Activated CD8-positive, alpha-beta memory T cell treated with anti-CD3 and anti-CD28 coated beads for 48 hours (primary cell): Measurements from ENCODE around the gene SYNGR3.
"Not testable (repeated sequence)": the region's sequence is repeated elsewhere in the genome, so short reads cannot be mapped to it uniquely, and the experiment has no call there.

Source experiments
- DNase-seq, 3 experiments: peaks; one replicate each; pipeline ENCODE4 v3.0.0-alpha.2; 2020; ENCODE audit warnings: low read depth in 2 of 3, low spot score in 2 of 3

SYNGR3 gene, protein sequence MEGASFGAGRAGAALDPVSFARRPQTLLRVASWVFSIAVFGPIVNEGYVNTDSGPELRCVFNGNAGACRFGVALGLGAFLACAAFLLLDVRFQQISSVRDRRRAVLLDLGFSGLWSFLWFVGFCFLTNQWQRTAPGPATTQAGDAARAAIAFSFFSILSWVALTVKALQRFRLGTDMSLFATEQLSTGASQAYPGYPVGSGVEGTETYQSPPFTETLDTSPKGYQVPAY

GRCh38 chr16:1989209-1990100, at the start of gene SYNGR3:
TSS of gene SYNGR3 (plus strand) at chr16:1989970. CDS start at chr16:1990103, 133 bp downstream.
- DNase-seq = no peak

DNA sequence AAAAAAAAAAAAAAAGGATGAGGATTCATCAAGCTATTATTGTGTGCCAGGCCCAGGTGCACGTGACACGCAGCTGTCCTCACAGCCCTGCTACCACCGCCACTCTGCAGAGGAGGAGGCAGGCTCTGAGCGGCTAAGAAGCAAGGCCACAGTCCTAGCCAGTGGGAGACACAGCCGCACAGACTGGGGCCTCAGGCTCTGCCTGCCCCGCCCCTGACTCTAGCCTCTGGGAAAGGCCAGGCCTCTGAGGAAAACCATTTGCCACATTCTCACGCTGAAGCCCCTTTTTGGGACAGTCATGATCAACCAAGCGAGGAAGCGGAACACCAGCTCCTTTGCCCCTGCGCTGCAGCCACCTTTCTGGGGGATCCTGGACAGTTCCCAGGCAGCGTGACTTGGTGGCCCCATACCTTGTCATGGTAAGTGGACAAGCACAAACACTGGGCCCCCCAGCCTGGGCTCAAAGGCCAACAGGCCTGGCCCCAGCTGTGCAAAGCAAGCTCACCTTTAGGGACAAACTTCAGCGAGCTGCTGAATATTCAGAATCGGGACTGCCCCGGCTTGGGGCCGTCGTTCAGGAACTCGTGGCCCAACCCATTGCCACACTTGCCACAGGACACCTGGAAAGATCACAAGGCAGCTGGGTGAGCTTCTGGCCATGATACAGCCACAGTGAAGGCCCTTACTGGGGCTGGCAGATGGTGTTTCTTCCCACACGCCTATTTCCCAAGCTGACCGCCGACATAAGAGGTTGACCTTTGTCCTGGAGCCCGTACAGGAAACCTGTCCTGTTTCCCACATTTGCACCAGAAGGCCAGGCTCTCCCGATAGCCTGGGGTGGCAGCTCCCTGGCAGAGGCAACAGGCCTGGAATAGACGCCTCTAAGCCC, 49.3 kb upstream of the SYNGR3 start:
- no peak for DNase-seq

GRCh38 chr16:1941162-1942046, 48.4 kb upstream of the SYNGR3 start:
- no peak for DNase-seq

DNA sequence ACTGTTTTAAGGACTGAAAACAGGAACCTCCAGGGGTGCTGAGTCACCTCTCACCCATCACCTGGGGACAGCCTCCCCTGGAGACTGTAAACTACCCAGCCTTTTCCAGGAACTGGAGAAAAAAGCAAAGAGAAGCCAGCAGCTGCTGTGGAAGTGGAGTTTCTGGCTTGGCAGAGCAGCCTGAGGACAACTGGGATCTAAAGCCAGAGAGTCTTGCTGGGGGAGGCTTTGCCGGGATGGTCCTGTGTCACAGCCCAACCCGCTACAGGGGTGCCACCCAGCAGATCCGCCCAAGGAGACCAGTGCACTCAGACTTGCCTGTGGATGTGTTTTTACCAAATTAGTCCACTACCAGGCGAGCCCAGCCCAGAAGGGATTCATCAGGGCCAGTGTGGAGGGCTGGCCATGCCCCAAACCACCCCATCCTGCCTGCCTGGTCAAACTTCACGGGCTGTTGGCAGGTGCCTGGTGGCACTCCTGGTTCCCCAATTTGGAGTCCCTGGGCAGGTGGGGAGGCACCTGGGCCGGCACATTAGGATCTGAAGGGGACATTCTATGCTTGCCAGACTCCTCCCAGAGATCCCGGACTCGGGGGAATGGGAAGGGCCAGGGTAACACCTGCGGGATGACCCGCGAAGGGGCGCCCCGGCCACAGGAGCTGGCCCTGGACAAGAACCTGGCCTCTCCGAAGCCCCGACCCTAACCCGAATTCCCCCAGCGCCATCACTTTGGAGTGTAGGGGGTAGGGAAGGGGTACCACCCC, 47.5 kb upstream of the SYNGR3 start:
- no peak for DNase-seq

- peak; percentile 90 to 97 (median 97) for DNase-seq
Measured at GRCh38 chr16:1942810-1943726, 46.7 kb upstream of the SYNGR3 start, which contains the start of gene MSRB1. TSS of gene MSRB1 (minus strand) at chr16:1943199. CDS start at chr16:1943156, 43 bp downstream.

- DNase-seq = no peak
Measured at GRCh38 chr16:1944612-1945199, 45.1 kb upstream of the SYNGR3 start.

DNA sequence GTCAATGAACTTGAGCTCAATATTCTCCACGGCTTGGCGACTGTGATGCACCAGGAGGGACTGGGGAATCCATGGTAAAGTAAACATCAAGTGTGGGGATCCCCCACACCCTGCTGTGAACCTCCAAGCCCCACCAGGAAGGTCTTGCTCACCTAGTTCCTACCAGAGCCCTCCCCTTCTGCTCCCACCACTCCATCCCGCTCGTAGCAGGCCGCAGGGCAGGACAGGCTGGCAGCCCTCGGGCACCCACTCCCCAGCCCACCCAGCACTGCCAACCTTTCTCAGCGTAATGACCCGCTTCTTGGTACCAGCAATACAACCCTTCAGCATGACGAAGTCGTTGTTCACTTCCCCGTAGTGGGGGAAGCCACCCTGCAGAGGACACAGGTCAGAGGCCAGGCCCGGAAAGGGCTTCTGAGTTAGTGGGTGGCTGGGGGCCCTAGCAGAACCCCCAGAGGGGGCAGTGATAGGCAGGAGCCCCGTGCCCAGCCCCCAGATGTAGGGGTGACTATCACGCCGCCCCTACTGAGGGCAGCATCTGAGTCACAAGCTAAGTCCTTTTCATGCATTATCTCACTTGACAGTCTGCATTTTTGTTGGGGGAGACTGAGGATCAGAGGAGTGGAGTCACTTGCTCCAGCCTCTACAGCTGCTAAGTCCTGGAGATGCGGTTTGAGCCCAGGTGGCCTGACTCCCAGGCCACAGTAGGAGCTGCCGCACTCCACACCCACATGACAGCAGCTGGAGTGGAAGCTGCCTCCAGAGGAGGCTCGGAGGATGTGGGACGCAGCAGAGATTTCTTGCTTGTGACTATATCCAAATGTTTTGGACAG, 44.0 kb upstream of the SYNGR3 start:
- no peak for DNase-seq

GRCh38 chr16:1946495-1947368, 43.0 kb upstream of the SYNGR3 start:
- no peak for DNase-seq

DNA sequence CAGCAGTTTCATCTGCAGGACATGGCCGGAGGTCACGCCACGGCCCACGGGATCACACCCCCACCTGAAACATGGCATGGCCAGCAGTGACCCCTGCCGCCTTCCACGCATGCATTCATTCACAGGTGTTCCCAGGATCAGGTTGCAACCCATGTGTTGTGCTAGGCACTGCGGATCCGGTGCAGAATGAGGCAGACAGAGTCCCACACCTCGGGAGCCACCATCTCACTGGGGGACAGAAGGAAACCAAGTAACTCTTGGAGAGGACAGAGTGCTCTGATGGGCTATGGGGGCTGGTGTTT, 42.5 kb upstream of the SYNGR3 start:
- DNase-seq = no peak

DNA sequence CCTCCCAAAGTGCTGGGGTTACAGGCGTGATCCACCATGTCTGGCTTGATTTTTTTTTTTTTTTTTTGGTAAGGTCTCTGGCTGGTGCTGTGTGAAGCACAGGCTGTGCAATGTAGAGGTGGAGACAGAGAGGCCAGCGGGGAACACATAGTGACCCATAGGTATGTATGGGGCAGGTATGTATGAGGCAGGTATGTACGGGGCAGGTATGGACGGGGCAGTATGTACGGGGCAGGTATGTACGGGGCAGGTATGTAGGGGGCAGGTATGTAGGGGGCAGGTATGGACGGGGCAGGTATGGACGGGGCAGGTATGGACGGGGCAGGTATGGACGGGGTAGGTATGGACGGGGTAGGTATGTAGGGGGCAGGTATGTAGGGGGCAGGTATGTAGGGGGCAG, 40.3 kb upstream of the SYNGR3 start:
- no peak for DNase-seq

GRCh38 chr16:1950047-1950446, 39.7 kb upstream of the SYNGR3 start:
- DNase-seq = no peak

DNA sequence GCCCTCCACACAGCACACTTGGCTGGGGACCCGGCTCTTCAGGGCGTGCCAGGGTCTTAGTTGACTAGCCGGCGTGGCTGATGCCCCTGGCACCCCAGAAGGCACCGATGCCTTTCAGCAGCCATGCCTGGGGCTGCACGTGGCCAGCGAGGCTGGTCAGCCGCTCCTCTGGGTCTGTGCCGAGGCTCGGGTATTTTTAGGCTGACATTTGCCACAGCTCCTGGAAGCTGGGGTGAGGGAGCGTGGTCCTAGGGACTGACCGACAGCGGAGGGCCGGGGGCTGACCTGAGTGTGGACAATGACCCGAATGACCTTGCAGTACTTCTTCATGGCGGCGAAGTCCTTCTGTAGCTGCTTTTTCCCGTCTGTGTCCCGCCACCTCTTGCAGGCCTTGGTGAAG, 39.2 kb upstream of the SYNGR3 start:
- DNase-seq = no peak

- no peak for DNase-seq
Measured at GRCh38 chr16:1953734-1954133, 36.0 kb upstream of the SYNGR3 start.

DNA sequence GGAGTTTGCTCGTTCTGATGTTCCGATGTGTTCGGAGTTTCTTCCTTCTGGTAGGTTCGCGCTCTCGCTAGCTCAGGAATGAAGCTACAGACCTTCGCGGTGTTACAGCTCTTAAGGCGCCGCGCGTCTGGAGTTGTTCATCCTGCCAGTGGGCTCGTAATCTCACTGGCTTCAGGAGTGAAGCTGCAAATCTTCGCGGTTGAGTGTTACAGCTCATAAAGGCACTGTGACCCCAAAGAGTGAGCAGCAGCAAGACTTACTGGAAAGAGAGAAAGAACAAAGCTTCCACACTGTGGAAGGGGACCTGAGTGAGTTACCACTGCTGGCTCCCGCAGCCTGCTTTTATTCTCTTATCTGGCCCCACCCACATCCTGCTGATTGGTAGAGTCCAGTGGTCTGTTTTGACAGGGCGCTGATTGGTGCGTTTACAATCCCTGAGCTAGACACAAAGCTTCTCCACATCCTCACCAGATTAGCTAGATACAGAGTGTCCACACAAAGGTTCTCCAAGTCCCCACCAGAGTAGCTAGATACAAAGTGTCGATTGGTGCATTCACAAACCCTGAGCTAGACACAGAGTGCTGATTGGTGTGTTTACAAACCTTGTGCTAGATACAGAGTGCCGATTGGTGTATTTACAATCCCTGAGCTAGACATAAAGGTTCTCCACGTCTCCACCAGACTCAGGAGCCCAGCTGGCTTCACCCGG, 32.2 kb upstream of the SYNGR3 start:
- DNase-seq = not testable (repeated sequence)

- DNase-seq = not testable (repeated sequence)
Measured at GRCh38 chr16:1958143-1958491, 31.7 kb upstream of the SYNGR3 start.

DNA sequence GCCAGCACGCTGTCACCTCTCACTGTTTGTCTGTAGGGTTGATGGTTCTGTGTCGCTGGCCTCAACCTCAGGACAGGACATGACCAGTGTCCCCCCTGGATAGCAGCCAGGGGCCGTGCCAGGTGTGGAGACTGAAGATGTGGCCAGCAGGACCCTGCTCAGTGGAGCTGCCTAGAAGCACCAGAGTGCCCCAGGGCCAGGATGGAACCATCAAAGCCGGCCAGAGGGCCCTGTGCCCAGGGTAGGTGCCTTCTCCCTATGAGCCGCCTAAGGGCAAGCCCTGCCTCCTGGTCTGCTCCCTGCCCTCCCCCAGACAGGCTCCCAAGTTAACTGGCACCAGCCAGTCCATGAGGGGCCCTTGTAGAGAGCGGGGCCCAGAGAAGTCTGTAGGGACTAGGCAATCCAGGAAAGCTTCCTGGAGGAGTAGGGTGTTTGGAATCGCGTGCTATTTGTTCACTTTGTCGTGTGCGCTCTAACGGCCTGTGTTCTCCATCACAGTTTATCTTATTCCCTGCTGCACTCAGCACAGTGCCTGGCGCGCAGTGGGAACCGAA, 31.0 kb upstream of the SYNGR3 start:
- no peak for DNase-seq
